K562 (cell line): ENCODE data around the gene SLC25A17. TPM values are rescaled to one million over a fixed set of nuclear protein-coding genes. Genes with fewer than 3 reads are reported as not detected.

Experiments used
- ATAC-seq: fragments of 200-7000 bp; cut with Tn5 transposase; 3 replicates; pipeline ENCODE4 v1.9.1; 2020; ENCODE audit warnings: moderate library complexity
- BruUV-seq: library from RNA; stranded (reverse); fragments of 400-500 nt; replicated peaks from 2 replicates; lab custom pipeline; 2021; lab: Mats Ljungman, UMichigan
- CTCF ChIA-PET: fragments of 300-600 bp; formaldehyde crosslinking; extraction: SDS; loops from one replicate; lab custom pipeline; 2021; ENCODE audit warnings: low intra/inter-chr PET ratio; lab: Yijun Ruan, JAX
- POLR2A ChIA-PET: fragments of 300-600, 350-650 bp; sonication (Branson Sonifier 250); formaldehyde crosslinking; extraction: SDS; loops from one replicate; lab custom pipeline; 2021; ENCODE audit warnings: antibody characterized with exemption, inconsistent platforms; lab: Yijun Ruan, JAX
- DNase-seq, 4 experiments: peaks; one replicate each; pipeline versions ENCODE4 v3.0.0 to v3.0.0-alpha.2; 2011 to 2018; ENCODE audit warnings: low spot score in 3 of 4, mixed read lengths in 3 of 4; ENCODE audit errors: extremely low read depth in 1 of 4
- FAIRE-seq: peaks from 2 replicates; lab custom pipeline; 2011; peaks lifted over from hg19 to GRCh38; lab: Jason Lieb, UNC
- H2AFZ ChIP-seq: 2 replicates; pipeline ENCODE4 v1.6.0; 2011; ENCODE audit warnings: low read depth, low read length, control low read depth, inconsistent platforms
- H3K27ac ChIP-seq: fragments of 200-600 bp; 3 replicates; pipeline ENCODE4 v1.8.0; 2011; ENCODE audit warnings: low read depth, mild to moderate bottlenecking, control low read depth, inconsistent platforms, low read length, moderate library complexity, mixed read lengths; ENCODE audit errors: extremely low read depth
- H3K27me3 ChIP-seq, 2 experiments: fragments of 300-600 bp in 1 of 2; 2 replicates in 1 of 2; 3 replicates in 1 of 2; pipeline versions ENCODE4 v1.6.0 to v1.8.0; 2011; ENCODE audit warnings: inconsistent platforms in 2 of 2, low read length in 2 of 2, mild to moderate bottlenecking in 1 of 2, mixed read lengths in 1 of 2, moderate library complexity in 1 of 2; ENCODE audit not compliant: control insufficient read depth in 2 of 2, insufficient read depth in 2 of 2
- H3K36me3 ChIP-seq: fragments of 300-600 bp; 3 replicates; pipeline ENCODE4 v1.8.0; 2011; ENCODE audit warnings: mild to moderate bottlenecking, low read length, inconsistent platforms; ENCODE audit not compliant: control insufficient read depth, insufficient read depth
- H3K4me1 ChIP-seq, 2 experiments: fragments of 200-600 bp in 1 of 2; replicated peaks in 1 of 2; 2 replicates in 1 of 2; 3 replicates in 1 of 2; pipeline versions ENCODE4 v1.5.1 to v1.8.0; 2011; ENCODE audit warnings: inconsistent platforms in 2 of 2, low read length in 2 of 2, mild to moderate bottlenecking in 1 of 2, mixed read lengths in 1 of 2, moderate library complexity in 1 of 2; ENCODE audit not compliant: control insufficient read depth in 2 of 2, insufficient read depth in 2 of 2
- H3K4me2 ChIP-seq: 2 replicates; pipeline ENCODE4 v1.6.1; 2011; ENCODE audit warnings: low read length, control low read depth, inconsistent platforms, mixed read lengths; ENCODE audit not compliant: insufficient read depth
- H3K4me3 ChIP-seq: fragments of 200-600 bp; sonication (generic), shearing (Covaris generic); 2 replicates; pipeline ENCODE4 v1.5.1; 2016; ENCODE audit warnings: control low read depth, inconsistent platforms
- H3K79me2 ChIP-seq: fragments of 200-600 bp; 3 replicates; pipeline ENCODE4 v1.8.0; 2011; ENCODE audit warnings: low read length, inconsistent platforms; ENCODE audit not compliant: control insufficient read depth, insufficient read depth
- H3K9ac ChIP-seq, 2 experiments: 2 replicates each; pipeline versions ENCODE4 v1.6.0 to v1.6.1; 2011; ENCODE audit warnings: low read depth in 2 of 2, low read length in 2 of 2, control low read depth in 1 of 2, inconsistent platforms in 1 of 2, mild to moderate bottlenecking in 1 of 2, mixed read lengths in 1 of 2; ENCODE audit not compliant: insufficient read depth in 1 of 2
- H3K9me1 ChIP-seq: one replicate; pipeline ENCODE4 v1.6.0; 2011; ENCODE audit warnings: inconsistent platforms, mild to moderate bottlenecking, low read length, moderate library complexity; ENCODE audit not compliant: control insufficient read depth, insufficient read depth
- H3K9me3 ChIP-seq: replicated peaks from 2 replicates; pipeline ENCODE4 v1.5.1; 2011; ENCODE audit warnings: low read depth, low read length, inconsistent platforms; ENCODE audit not compliant: control insufficient read depth, insufficient read depth
- H4K20me1 ChIP-seq: replicated peaks from 2 replicates; pipeline ENCODE4 v1.6.1; 2011; ENCODE audit warnings: low read length, inconsistent platforms, mixed read lengths; ENCODE audit not compliant: control insufficient read depth, insufficient read depth
- HMG20B ChIP-seq: fragments of 250-450 bp; sonication (Bioruptor Pico); IDR thresholded peaks from 2 replicates; pipeline ENCODE4 v1.5.0; 2021; ENCODE audit warnings: mild to moderate bottlenecking
- POLR2G ChIP-seq: fragments of 200-400 bp; formaldehyde crosslinking; IDR thresholded peaks from 2 replicates; pipeline ENCODE4 v1.6.1; 2017; ENCODE audit warnings: low read depth, mild to moderate bottlenecking, antibody characterized with exemption, low read length, moderate library complexity
- SIN3A ChIP-seq, 2 experiments: fragments of 150-350 bp in 1 of 2; IDR thresholded peaks; 2 replicates each; pipeline ENCODE4 v1.6.1; 2011 to 2016; ENCODE audit warnings: borderline replicate concordance in 2 of 2, low read depth in 2 of 2, low read length in 2 of 2, mild to moderate bottlenecking in 2 of 2, moderate library complexity in 2 of 2; ENCODE audit not compliant: control insufficient read depth in 1 of 2
- ZNF830 ChIP-seq: fragments of 250-450 bp; sonication (Bioruptor Pico); IDR thresholded peaks from 2 replicates; pipeline ENCODE4 v1.5.0; 2021; ENCODE audit warnings: mild to moderate bottlenecking
- WGBS: fragments of 100-300 bp; shearing (Covaris generic); methylation state at CpG from one replicate; pipeline ENCODE4 v1.1.6; 2016; ENCODE audit warnings: low coverage, mixed read lengths; ENCODE audit not compliant: insufficient coverage; ENCODE audit errors: missing lambda C conversion rate; 5-methylcytosine and 5-hydroxymethylcytosine counted together
- in situ Hi-C: fragments of 300-500 bp; cut with MboI; formaldehyde crosslinking; loops from 4 replicates; pipeline ENCODE4 v1.15.0; 2018; ENCODE audit warnings: inconsistent platforms, mixed read lengths
- intact Hi-C: fragments of 100-400 bp; cut with micrococcal nuclease; formaldehyde crosslinking; loops from 2 replicates; pipeline ENCODE4 v1.14.2; 2022
- polyA plus RNA-seq, 8 experiments: library from polyadenylated mRNA; depleted of rRNA in 4 of 8; stranded (reverse) in 5 of 8; unstranded in 3 of 8; fragments of >200 nt; fragmentation: Nextera tagmentation in 2 of 8; fragmentation: Illumina TruSeq in 1 of 8; extraction: Ambion mirVana in 2 of 8; extraction: Trizol in 1 of 8; gene quantifications; 2 replicates each; pipeline versions ENCODE4 v1.2.1 to v1.2.3, GENCODE V29; 2011 to 2014; ENCODE audit warnings: inconsistent platforms in 1 of 8, missing spikeins in 1 of 8
- total RNA-seq, 7 experiments: library from RNA; depleted of rRNA in 6 of 7; stranded (reverse); fragments of >200 nt in 6 of 7; fragmentation: Illumina TruSeq in 2 of 7; extraction: Trizol in 2 of 7; gene quantifications; 2 replicates each; pipeline versions ENCODE4 v1.2.1 to v1.2.3, GENCODE V29; 2011 to 2021; ENCODE audit warnings: low replicate concordance in 1 of 7
- TF ChIP-seq, protein P1 (sequence below): fragments of 250-450 bp; sonication (Bioruptor Pico); IDR thresholded peaks from 2 replicates; pipeline ENCODE4 v1.5.0; 2022; ENCODE audit warnings: mild to moderate bottlenecking

SLC25A17 gene
- total and polyA plus RNA-seq, 9 of the 15 experiments (the other 6 are each of a cell fraction or from before 2014, with no cell fraction given) = 32.6 to 136 (median 56.2) TPM

DNA sequence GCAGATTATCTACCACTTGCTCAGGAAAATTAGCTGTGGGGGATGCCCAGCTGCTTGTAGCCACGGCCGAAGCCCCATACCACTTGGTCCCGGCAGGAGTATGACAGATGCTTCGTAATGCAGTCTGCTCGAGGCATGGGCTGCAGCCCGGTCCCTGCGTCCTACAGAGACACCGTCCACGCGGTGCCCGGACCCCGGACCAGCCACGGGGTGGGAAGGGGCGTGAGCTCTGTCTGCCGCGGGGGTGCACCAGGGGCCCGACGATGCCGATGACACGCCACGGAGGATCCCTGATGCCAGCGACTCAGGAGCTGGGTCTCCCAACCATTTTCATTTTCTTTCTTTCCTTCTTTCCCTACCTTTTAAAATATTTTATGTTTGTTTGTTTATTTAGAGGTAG lies 30.0 kb downstream of the SLC25A17 start:
- Histone ChIP-seq H3K4me3 (no peak overlapping the region), H2AFZ (no peak overlapping the region), H4K20me1 (no peaks in the 10 kb centered on the region), H3K9me1 (no peaks in the 10 kb centered on the region), H3K9me3 (no peaks in the 10 kb centered on the region), H3K27me3 (no peaks in the 10 kb centered on the region), H3K36me3 (peaks cover 83% of the 10 kb centered on the region), H3K9ac (no peak overlapping the region), H3K27ac (no peak overlapping the region), H3K4me1 (no peaks in the 10 kb centered on the region), H3K79me2 (no peaks in the 10 kb centered on the region; the same call in 2 of the 3 replicates), H3K4me2 (no peak overlapping the region)
- ChIA-PET CTCF (no interaction called here), POLR2A (no interaction called here)
- no peak for FAIRE-seq
- intact Hi-C loops = no loop called here
- no TSS peak for BruUV-seq
- DNase-seq = no peak
- in situ Hi-C loops = no loop called here
- WGBS = 97% methylated on average over 15 of the region's 22 CpGs
- ATAC-seq = no peak
- TF ChIP-seq SIN3A (IDR thresholded peaks at IDR 0.05; ENCODE audit: borderline replicate concordance in 2 of 2, control insufficient read depth in 1 of 2, low read depth in 2 of 2, low read length in 2 of 2) (no peak), HMG20B (CRISPR knock-in tag) (no peak), ZNF830 (CRISPR knock-in tag) (no peak), POLR2G (peak; percentile 39; the same call in 1 of the 2 replicates)
- TF ChIP-seq, protein P1, sequence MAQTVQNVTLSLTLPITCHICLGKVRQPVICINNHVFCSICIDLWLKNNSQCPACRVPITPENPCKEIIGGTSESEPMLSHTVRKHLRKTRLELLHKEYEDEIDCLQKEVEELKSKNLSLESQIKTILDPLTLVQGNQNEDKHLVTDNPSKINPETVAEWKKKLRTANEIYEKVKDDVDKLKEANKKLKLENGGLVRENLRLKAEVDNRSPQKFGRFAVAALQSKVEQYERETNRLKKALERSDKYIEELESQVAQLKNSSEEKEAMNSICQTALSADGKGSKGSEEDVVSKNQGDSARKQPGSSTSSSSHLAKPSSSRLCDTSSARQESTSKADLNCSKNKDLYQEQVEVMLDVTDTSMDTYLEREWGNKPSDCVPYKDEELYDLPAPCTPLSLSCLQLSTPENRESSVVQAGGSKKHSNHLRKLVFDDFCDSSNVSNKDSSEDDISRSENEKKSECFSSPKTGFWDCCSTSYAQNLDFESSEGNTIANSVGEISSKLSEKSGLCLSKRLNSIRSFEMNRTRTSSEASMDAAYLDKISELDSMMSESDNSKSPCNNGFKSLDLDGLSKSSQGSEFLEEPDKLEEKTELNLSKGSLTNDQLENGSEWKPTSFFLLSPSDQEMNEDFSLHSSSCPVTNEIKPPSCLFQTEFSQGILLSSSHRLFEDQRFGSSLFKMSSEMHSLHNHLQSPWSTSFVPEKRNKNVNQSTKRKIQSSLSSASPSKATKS (CRISPR knock-in tag) = no peak
